GM19099 (cell line): ENCODE data around the gene SLC26A4.

Experiments
- POLR2A ChIP-seq: IDR thresholded peaks from 3 replicates; pipeline ENCODE4 v1.6.1; 2011; ENCODE audit warnings: low read depth; ENCODE audit not compliant: insufficient read length; ENCODE audit errors: extremely low read depth

Gene SLC26A4

DNA sequence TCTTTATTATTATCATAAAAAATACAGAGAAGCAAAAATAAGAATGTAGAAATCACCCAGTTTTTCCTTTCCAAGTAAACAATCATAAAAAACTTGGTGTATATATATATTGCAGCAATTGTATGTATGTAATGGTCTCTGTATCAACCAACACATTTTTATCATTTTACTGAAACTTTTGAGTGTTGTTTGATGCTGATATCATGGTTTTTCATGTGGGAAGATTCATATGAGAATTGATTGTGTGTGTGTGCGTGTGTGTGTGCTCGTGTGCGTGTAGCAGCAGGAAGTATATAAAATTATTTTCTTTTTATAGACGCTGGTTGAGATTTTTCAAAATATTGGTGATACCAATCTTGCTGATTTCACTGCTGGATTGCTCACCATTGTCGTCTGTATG lies 22.3 kb downstream of the SLC26A4 start:
- no peak for TF ChIP-seq POLR2A

DNA sequence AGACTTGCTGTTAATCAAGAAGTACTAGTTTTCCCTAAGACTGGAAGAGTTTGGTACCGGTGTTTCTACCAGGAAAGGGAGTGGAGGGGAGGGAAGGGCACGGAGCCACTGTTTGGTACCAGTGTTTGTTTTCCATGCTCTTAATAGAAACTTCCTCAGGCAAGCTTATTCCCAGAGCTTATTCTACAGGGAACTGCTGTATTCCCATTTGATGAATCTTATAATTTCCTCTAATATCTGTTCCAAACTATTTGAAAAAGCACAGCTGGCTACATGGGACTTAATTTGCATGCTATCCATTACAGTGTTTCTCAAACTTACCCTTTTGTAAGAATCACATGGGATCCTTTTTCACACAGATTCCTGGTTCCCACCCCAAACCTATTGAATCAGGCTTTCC lies 23.7 kb downstream of the SLC26A4 start:
- no peak for TF ChIP-seq POLR2A

DNA sequence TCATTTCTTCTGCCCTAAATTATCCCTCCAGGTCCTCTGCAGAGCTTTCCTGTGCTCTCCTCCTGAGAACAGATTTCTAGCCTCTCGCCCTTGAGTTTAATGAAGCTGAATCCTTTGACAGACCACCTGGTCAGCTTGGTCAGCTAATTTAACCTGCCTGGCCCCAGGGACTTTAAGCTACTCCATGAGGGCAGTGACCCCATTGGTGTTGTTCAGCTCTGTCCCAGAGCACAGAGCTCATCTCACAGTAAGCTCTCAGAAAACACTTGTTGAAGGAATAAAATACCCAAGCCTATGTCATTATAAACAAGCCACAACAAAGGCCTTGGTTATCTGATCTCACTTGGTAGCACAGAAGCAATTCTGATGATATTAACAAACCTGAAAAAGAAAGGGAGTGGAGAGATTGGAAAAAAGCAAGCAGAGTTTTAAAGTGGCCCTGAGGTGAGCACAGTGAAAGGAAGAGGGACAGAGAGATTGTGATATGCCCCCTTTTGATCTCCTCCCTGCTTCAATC lies 24.4 kb downstream of the SLC26A4 start:
- no peak for TF ChIP-seq POLR2A

DNA sequence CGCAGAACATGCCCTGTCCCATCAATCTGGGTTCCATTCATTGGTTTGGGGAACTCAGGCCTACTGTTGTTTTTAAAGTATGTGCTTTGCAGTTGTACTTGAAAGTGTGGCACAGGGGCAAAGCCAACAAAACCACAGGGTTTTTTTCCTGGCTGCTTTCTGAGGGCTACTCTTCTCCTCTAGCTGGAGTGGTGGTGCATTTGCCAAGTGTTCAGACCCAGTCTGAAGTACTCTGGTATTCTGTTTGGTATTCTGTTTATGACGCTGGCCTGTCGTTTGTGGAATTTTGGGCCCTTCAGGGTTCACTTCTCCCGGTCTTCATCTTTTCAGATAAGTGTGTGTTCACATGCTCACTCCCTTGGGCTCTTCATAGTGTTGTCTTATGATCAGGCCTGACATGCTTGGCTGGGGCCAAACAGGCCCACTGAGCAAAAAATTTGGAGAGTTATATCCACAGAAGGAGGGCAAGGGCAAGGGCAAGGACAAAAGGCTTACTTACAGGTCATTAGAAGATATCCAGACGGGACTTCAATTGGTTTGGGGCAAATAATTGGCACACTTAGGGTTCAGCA lies 26.3 kb downstream of the SLC26A4 start:
- TF ChIP-seq POLR2A = no peak

DNA sequence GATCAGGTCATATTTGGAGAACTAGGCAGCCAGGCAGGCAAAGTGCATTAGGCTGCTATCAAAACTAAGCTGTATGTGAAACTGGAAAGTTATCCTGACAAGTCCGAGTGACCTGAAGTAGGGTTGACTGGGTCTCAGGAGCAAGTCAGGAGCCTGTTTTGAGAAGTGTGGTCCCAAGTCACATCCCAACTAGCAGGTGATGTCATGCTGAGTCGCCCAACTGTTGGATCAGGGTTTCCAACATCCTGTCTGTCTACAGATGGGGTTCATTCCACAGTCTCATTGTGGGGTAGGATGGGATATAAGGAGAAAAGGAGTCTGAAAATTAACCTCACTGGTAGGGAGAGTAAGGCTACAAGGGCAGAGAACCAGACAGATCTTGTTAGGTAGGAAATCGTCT lies 27.0 kb downstream of the SLC26A4 start:
- TF ChIP-seq POLR2A = no peak

DNA sequence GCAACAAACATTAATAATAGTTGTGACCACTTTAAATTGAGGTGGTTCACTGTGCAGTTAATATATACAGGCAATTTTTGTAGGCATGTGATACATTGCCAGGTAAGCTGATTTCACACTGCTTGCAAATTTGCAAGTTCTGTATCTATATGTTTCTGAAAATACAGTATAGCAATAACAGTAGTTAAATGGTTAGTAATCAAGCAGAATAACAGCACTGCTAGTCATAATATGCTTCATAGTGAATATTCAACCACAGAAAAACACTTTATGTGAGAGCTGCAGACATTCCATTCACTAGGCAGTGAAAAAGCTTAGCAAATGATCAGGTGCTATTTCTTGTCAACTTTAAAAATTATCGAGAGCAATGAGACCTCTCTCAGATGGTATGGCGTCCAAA lies 28.9 kb downstream of the SLC26A4 start:
- TF ChIP-seq POLR2A = no peak

DNA sequence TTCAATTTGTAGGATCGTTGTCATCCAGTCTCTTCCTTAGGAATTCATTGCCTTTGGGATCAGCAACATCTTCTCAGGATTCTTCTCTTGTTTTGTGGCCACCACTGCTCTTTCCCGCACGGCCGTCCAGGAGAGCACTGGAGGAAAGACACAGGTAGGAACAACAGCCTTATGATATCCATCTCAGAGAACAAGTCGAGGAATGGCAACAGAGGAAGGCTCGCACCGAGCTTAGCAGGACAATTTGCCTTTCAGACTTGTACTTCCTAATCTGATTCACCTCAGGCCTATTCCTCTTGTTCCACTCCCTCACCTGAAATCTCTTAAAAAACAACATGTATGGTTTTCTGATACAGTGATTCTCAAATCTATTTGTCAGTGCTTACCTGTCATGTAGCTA lies 29.5 kb downstream of the SLC26A4 start:
- no peak for TF ChIP-seq POLR2A

DNA sequence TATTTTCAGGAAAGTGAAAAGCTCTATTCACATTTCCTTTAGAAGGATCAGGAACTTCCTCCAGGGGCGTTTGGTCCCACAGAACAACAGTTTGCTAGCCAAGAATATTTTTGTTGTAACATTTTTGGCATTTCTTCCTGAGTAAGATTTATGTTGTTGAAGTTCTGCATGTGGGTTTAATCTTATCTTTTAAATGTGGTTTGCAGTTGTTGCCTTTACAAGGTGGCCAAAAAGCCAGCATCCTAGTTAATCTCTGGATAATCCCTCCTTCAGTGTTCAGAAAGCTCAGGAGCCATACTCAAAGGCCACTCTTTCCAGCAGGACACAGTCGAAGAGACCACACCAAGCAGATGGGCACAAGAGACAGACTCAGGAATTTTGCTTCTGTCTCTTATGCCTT lies 30.0 kb downstream of the SLC26A4 start:
- TF ChIP-seq POLR2A = no peak

DNA sequence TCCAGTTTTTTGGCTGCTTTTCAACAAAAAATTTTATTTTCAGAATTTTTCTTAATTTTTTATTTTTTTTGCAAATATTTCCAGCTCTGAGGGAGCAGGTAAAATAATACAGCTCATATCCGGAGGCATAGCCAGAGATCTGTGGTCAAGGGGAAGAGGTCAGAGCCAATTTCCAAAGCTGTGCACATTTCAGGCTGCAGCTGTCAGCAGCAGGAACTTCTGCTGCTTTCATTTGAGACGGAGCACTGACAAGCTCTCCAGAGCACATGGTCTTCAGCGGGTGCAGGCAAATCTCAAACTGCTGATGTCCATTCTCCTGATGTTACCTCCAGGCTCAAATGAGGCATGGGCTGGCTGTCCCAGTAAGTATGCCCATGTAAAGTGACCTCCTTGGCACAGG lies 31.1 kb downstream of the SLC26A4 start:
- no peak for TF ChIP-seq POLR2A

DNA sequence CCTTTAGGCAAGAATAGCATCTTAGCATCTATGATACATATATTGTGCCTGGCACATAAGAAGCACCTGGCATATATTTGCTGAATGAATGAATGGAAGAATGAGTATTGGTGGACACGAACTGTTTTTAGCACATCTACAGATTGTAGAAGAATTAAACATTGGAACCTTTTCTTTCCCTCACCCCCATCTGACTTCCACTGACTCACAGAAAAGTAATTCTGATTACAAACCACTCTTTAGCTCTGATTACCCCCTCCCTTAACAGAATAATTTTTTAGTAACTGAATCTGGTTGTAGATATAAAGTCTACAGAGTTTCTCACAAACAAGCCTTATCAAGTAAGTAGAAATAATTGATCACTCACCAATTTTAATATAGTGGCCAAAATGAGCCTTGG lies 31.9 kb downstream of the SLC26A4 start:
- TF ChIP-seq POLR2A = no peak

DNA sequence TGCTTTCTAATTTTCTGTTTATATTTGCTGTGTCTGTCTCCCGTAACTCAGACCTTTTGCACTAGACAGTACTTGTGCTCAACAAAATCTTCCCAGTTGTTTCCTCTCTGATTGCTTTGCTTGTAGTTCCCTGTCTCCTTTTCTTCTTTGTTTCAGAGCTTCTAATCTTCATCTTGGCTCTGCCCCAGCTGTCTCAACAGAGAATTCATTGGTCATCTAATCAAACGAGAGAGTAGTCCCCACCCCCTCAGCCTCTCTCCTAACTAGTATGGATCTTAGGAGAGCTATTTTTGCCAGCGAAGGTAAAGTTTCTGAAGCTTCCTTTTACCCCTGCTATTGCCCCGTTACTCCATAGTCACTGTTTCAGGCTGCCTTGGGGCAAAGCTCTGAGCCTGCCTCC lies 32.8 kb downstream of the SLC26A4 start:
- TF ChIP-seq POLR2A = no peak

DNA sequence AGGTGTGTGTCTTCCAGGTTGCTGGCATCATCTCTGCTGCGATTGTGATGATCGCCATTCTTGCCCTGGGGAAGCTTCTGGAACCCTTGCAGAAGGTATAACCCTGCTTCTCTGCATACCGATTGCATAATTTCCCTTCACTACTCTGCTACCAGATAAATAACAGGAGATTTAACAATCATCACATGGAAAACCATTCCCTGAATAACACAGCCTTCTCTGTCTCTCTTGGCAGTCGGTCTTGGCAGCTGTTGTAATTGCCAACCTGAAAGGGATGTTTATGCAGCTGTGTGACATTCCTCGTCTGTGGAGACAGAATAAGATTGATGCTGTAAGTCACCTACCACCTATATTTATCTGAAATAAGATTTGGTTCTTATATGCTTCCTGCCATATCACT lies 33.8 kb downstream of the SLC26A4 start:
- no peak for TF ChIP-seq POLR2A

DNA sequence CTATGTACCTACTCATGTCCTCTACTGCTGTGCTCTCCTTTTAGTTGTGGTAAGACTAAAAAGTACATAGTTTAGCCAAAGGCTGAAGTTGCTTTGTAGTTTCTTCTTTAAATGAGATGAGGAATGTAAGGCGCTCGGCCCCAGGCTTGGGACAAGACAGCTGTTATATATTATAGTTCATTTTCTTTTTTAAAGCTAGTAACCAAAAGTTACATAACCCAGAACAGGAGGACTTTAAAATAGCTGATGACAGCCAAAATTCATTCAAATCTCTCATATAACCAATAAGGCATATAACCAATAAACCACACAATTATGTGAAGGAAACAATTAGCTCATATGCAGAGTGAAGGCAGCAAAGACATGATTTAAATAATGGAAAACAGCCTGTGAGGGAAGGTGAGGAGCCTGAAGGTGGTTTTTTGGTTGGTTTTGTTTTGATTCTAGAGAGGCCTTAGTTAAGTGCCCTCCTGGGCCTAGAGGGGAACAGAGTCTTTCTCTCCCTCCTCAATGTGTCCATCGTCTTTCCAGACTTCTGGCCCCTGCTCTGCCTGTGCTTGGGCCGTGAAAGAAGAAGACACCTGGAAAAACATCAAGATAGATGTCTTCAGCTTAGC lies 35.8 kb downstream of the SLC26A4 start:
- no peak for TF ChIP-seq POLR2A

DNA sequence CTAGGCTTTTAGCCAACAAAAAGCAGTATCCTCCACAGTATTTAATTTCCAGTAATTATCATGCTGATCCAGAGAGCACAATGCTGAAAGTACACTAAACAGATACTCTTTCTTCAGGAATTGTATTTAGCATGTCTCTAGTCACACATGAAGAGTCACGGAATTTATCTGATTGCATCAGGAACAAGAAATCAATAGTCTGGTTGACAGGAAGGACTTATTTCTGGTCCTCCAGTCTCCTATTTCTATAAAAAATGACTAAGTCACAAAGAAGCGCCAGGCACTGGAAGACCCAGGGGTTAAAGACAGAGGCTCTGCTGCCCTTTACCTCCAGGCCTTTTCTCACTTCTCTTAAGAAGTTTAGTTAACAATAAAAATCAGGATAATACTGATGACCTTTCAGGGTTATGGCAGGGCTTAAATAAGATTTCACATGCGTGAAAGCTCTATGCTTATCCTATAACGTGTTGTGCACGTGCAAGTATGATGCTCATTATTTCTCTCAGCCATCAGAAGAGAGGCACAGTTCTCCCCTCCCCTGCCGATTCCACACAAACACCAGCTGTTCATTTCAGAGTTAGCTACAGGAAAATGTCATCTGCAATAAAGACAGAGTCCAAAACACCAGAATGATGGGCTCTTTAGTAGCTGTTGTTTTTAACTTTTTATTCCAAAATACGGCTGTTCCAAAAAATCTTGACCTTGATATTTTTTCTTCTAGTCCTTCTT lies 36.9 kb downstream of the SLC26A4 start:
- no peak for TF ChIP-seq POLR2A

DNA sequence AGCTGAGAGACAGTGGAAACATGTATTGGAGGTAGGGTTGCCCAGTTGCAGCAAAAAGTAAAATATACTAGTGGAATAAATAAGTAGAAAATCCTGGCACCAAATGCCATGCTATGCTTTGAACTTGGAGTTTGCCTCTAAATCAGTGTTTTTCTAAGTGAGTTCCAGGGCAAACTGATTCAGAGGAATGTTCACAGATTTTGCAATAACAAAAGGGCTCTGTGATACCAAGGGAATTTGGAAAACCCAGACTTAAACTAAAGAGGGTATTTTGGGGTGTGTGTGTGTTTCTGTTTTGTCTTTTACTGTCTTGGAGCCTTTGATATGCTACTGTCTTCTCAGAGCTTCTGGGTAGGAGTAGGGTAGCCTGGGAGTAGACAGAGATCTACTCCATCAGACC lies 39.9 kb downstream of the SLC26A4 start:
- no peak for TF ChIP-seq POLR2A

DNA sequence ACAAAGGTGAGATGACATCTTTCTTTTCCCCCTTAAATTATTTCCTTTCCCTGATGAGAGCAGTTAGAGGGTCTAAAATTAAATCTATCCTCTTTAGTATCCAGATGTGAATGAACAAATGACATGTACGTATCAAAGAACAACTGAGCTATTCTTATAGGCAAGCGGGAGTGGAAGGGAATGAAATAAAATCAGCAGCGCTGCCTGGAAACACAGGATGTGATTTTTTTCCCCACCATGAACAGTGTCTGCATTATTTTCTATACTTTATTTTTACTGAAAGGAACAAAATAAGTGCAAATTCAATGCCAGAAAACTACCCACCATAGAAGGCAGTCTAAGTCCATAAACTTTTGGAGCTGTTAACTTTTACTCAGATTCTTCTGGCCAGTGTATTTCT lies 40.6 kb downstream of the SLC26A4 start:
- TF ChIP-seq POLR2A = no peak

DNA sequence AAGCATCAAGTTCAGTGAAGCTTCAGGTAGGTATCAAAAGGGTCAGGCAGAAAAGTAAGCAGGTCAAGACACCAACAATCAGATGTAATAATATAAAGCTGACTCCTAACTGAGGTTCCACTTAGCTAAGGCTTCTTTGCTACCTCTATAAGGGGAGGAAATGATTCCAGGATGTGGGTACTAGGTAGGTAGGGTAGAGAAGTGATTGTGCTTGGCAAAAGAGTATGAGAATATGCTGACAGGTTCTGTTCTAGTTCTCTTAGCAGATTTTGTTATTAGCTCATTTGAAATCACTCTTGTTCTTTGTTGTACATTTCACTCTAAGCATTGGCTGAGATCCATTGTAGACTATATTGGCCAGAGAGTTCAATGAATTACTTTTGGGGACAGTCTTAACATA lies 42.6 kb downstream of the SLC26A4 start:
- no peak for TF ChIP-seq POLR2A

DNA sequence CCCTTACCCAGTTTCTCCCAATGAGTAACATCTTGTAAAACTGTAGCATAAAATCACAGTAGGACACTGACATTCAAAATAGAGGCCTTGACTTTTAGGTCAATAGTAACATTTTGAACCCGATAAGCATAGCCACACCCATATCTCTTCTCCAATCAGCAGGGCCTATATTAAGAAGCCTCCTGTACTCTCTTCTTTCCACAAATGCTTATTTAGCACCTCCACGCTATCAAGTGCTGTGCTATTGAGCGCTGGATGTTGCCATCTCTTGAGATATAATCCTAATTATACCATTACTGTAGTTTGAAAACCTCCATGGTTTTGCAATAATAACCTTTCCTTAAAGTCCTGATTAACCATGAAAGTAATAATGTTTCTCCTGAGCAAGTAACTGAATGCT lies 43.2 kb downstream of the SLC26A4 start:
- no peak for TF ChIP-seq POLR2A
